ENCODE results near the gene KANK3. TPM values are rescaled to one million over a fixed set of nuclear protein-coding genes. Genes with fewer than 3 reads are reported as not detected.
"Not testable (repeated sequence)": the region's sequence is repeated elsewhere in the genome, so short reads cannot be mapped to it uniquely, and the experiment has no call there.

Gene KANK3
- polyA plus RNA-seq, 1 donor from 2014 or later = 2.8 TPM

DNA sequence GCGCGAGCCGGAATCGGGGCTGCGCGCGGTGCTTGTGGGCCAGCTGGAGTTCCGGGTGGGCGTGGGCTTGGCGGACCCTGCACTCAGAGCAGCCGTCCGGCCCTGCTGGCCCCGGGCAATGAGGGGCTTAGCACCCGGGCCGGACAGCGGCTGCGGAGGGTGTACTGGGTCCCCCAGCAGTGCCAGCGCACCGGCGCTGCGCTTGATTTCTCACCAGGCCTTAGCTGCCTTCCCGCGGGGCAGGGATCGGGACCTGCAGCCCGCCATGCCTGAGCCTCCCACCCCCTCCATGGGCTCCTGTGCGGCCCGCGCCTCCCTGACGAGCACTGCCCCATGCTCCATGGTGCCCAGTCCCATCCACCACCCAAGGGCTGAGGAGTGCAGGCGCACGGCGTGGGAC is 32.7 kb upstream of the KANK3 start:
- not testable (repeated sequence) for H3K9me2 ChIP-seq (ENCODE audit: insufficient read depth, low read length); H3K79me2 ChIP-seq (replicated peaks; ENCODE audit: insufficient read depth, low read length); H3K4me3 ChIP-seq (ENCODE audit: low read length); H3K27me3 ChIP-seq (ENCODE audit: insufficient read depth, low read depth, low read length); H3F3A ChIP-seq (ENCODE audit: insufficient read depth, low read length, poor library complexity, severe bottlenecking); H4K20me1 ChIP-seq (ENCODE audit: insufficient read depth); H3K9ac ChIP-seq (ENCODE audit: low read length); H3K9me3 ChIP-seq (ENCODE audit: low read length); H3K27ac ChIP-seq (ENCODE audit: low read length); H3K36me3 ChIP-seq (ENCODE audit: insufficient read depth, low read length); H2AFZ ChIP-seq (ENCODE audit: low read depth, low read length); H3K4me2 ChIP-seq (ENCODE audit: low read length)

DNA sequence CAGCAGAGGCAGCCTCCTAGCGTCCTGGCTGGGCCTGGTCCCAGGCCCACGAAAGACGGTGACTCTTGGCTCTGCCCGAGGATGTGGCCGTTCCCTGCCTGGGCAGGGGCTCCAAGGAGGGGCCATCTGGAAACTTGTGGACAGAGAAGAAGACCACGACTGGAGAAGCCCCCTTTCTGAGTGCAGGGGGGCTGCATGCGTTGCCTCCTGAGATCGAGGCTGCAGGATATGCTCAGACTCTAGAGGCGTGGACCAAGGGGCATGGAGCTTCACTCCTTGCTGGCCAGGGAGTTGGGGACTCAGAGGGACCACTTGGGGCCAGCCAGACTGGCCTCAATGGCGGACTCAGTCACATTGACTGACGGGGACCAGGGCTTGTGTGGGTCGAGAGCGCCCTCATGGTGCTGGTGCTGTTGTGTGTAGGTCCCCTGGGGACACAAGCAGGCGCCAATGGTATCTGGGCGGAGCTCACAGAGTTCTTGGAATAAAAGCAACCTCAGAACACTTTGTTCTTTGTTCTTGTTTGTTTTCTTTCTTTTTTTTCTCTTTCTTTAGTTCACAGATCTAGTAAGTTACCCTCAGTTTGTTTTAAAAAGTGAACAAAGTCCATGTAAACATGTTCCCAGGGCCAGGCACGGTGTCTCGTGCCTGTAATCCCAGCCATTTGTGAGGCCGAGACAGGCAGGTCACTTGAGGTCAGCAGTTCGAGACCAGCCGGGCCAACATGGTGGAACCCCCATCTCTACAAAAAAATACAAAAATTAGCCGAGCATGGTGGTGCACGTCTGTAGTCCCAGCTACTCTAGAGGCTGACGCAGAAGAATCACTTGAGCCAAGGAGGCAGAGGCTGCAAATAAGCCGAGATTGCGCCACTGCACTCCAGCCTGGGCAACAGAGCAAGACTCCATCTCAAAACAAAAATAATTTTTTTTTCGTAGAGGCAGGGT is 31.1 kb upstream of the KANK3 start:
- Histone ChIP-seq H3K36me3 (ENCODE audit: insufficient read depth, low read length) (no peaks in the 10 kb centered on the region), H3K9me2 (ENCODE audit: insufficient read depth, low read length) (no peaks in the 10 kb centered on the region), H3K27me3 (ENCODE audit: insufficient read depth, low read depth, low read length) (no peaks in the 10 kb centered on the region), H3K27ac (ENCODE audit: low read length) (no peak overlapping the region), H4K20me1 (ENCODE audit: insufficient read depth) (no peaks in the 10 kb centered on the region), H3K4me2 (ENCODE audit: low read length) (no peak overlapping the region), H3K9me3 (ENCODE audit: low read length) (no peaks in the 10 kb centered on the region), H3F3A (ENCODE audit: insufficient read depth, low read length, poor library complexity, severe bottlenecking) (no peaks in the 10 kb centered on the region), H2AFZ (ENCODE audit: low read depth, low read length) (no peak overlapping the region), H3K9ac (ENCODE audit: low read length) (no peak overlapping the region), H3K4me3 (ENCODE audit: low read length) (no peak overlapping the region), H3K79me2 (replicated peaks; ENCODE audit: insufficient read depth, low read length) (no peaks in the 10 kb centered on the region)
- TF ChIP-seq EZH2 (IDR thresholded peaks at IDR 0.05; ENCODE audit: borderline replicate concordance, insufficient read depth, low read length, poor library complexity, severe bottlenecking) (no peak), RAD21 (conservative IDR thresholded peaks at IDR 0.05) (no peak), MXI1 (conservative IDR thresholded peaks at IDR 0.05; ENCODE audit: poor library complexity, severe bottlenecking) (no peak), TAF1 (IDR thresholded peaks at IDR 0.05; ENCODE audit: low read depth) (no peak), EP300 (conservative IDR thresholded peaks at IDR 0.05; ENCODE audit: poor library complexity, severe bottlenecking) (no peak), SMC3 (conservative IDR thresholded peaks at IDR 0.05; ENCODE audit: poor library complexity) (no peak), POLR2AphosphoS5 (IDR thresholded peaks at IDR 0.05) (no peak)
- TF ChIP-seq, protein P1, sequence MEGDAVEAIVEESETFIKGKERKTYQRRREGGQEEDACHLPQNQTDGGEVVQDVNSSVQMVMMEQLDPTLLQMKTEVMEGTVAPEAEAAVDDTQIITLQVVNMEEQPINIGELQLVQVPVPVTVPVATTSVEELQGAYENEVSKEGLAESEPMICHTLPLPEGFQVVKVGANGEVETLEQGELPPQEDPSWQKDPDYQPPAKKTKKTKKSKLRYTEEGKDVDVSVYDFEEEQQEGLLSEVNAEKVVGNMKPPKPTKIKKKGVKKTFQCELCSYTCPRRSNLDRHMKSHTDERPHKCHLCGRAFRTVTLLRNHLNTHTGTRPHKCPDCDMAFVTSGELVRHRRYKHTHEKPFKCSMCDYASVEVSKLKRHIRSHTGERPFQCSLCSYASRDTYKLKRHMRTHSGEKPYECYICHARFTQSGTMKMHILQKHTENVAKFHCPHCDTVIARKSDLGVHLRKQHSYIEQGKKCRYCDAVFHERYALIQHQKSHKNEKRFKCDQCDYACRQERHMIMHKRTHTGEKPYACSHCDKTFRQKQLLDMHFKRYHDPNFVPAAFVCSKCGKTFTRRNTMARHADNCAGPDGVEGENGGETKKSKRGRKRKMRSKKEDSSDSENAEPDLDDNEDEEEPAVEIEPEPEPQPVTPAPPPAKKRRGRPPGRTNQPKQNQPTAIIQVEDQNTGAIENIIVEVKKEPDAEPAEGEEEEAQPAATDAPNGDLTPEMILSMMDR (IDR thresholded peaks at IDR 0.05; ENCODE audit: poor library complexity, severe bottlenecking) = no peak
- TF ChIP-seq, protein P2, sequence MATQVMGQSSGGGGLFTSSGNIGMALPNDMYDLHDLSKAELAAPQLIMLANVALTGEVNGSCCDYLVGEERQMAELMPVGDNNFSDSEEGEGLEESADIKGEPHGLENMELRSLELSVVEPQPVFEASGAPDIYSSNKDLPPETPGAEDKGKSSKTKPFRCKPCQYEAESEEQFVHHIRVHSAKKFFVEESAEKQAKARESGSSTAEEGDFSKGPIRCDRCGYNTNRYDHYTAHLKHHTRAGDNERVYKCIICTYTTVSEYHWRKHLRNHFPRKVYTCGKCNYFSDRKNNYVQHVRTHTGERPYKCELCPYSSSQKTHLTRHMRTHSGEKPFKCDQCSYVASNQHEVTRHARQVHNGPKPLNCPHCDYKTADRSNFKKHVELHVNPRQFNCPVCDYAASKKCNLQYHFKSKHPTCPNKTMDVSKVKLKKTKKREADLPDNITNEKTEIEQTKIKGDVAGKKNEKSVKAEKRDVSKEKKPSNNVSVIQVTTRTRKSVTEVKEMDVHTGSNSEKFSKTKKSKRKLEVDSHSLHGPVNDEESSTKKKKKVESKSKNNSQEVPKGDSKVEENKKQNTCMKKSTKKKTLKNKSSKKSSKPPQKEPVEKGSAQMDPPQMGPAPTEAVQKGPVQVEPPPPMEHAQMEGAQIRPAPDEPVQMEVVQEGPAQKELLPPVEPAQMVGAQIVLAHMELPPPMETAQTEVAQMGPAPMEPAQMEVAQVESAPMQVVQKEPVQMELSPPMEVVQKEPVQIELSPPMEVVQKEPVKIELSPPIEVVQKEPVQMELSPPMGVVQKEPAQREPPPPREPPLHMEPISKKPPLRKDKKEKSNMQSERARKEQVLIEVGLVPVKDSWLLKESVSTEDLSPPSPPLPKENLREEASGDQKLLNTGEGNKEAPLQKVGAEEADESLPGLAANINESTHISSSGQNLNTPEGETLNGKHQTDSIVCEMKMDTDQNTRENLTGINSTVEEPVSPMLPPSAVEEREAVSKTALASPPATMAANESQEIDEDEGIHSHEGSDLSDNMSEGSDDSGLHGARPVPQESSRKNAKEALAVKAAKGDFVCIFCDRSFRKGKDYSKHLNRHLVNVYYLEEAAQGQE (IDR thresholded peaks at IDR 0.05; ENCODE audit: borderline replicate concordance) = no peak

Data from neural cell (in vitro differentiated cells).